ENCODE results near the gene TRIM41.

DNA sequence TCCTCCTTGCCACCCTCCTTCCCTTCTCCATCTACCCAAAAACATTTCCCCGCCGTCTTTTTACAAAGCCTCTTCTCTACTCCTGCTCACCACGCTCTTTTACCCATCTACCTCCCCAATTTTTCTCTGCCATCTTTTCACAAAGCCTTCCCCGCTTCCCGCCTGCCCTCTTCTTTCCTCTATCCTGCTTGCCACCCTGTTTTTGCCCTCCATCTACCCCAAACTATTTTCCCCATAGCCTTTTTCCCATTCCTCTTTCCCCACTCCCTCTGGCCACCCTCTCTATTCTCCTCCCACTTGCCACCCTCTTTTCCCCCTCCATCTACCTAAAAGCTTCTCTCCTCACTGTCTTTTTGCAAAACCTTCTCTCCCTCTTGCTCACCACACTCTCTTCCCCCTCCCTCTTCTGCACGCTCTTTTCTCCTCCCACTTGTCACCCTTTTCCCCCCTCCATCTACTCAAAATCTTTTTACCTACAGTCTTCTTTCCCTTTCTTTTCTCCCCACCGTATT, 57.2 kb downstream of the TRIM41 start:
- no peak for TF ChIP-seq EZH2 (IDR thresholded peaks at IDR 0.05; ENCODE audit: borderline replicate concordance, low read length)
- TF ChIP-seq, protein P1, sequence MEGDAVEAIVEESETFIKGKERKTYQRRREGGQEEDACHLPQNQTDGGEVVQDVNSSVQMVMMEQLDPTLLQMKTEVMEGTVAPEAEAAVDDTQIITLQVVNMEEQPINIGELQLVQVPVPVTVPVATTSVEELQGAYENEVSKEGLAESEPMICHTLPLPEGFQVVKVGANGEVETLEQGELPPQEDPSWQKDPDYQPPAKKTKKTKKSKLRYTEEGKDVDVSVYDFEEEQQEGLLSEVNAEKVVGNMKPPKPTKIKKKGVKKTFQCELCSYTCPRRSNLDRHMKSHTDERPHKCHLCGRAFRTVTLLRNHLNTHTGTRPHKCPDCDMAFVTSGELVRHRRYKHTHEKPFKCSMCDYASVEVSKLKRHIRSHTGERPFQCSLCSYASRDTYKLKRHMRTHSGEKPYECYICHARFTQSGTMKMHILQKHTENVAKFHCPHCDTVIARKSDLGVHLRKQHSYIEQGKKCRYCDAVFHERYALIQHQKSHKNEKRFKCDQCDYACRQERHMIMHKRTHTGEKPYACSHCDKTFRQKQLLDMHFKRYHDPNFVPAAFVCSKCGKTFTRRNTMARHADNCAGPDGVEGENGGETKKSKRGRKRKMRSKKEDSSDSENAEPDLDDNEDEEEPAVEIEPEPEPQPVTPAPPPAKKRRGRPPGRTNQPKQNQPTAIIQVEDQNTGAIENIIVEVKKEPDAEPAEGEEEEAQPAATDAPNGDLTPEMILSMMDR (conservative IDR thresholded peaks at IDR 0.05 in 1 of 2, IDR thresholded peaks at IDR 0.05 in 1 of 2; ENCODE audit: extremely low read depth in 1 of 2, insufficient read depth in 1 of 2, low read depth in 1 of 2, low read length in 2 of 2), result no peak
